Natural killer cell (primary cell): ENCODE measurements around the gene HNRNPA1. TPM values are rescaled to one million over a fixed set of nuclear protein-coding genes. Genes with fewer than 3 reads are reported as not detected.

Experiments
- ATAC-seq, 3 donors: fragments of 150-1000 bp in 2 of 3; fragments of 200-7000 bp in 1 of 3; cut with Tn5 transposase; 1 replicate in 1 of 3; 2 replicates in 2 of 3; pipeline ENCODE4 v1.10.0; 2021; ENCODE audit warnings: mild to moderate bottlenecking in 2 of 3, moderate library complexity in 2 of 3
- DNase-seq, 2 donors: peaks; one replicate each; pipeline versions ENCODE4 v3.0.0 to v3.0.0-alpha.2; 2013 to 2021; ENCODE audit warnings: mixed read lengths in 1 of 2
- H3K27ac ChIP-seq: one replicate; pipeline ENCODE4 v1.5.1; 2013; ENCODE audit warnings: mild to moderate bottlenecking, low read length
- H3K27me3 ChIP-seq: one replicate; pipeline ENCODE4 v1.6.1; 2013; ENCODE audit warnings: low read length; ENCODE audit not compliant: control insufficient read depth, insufficient read depth
- H3K36me3 ChIP-seq: one replicate; pipeline ENCODE4 v1.6.1; 2013; ENCODE audit warnings: low read length; ENCODE audit not compliant: control insufficient read depth, insufficient read depth
- H3K4me1 ChIP-seq: one replicate; pipeline ENCODE4 v1.6.1; 2013; ENCODE audit warnings: low read length; ENCODE audit not compliant: control insufficient read depth, insufficient read depth
- H3K4me3 ChIP-seq: one replicate; pipeline ENCODE4 v1.5.1; 2013; ENCODE audit warnings: low read length
- H3K9me3 ChIP-seq: one replicate; pipeline ENCODE4 v1.6.1; 2013; ENCODE audit warnings: low read length; ENCODE audit not compliant: control insufficient read depth, insufficient read depth
- H3K27ac Mint-ChIP-seq, 2 donors: one replicate each; pipeline ENCODE4 v1.8.0; 2022; ENCODE audit warnings: mild to moderate bottlenecking in 2 of 2, mixed read lengths in 2 of 2, moderate library complexity in 1 of 2
- H3K27me3 Mint-ChIP-seq, 2 donors: one replicate each; pipeline ENCODE4 v1.8.0; 2022; ENCODE audit warnings: low read depth in 2 of 2, mixed read lengths in 2 of 2
- H3K36me3 Mint-ChIP-seq: one replicate; pipeline ENCODE4 v1.8.0; 2022; ENCODE audit warnings: mixed read lengths
- H3K4me1 Mint-ChIP-seq, 2 donors: one replicate each; pipeline ENCODE4 v1.8.0; 2022; ENCODE audit warnings: mixed read lengths in 2 of 2
- H3K4me3 Mint-ChIP-seq: one replicate; pipeline ENCODE4 v1.8.0; 2022; ENCODE audit warnings: mild to moderate bottlenecking, moderate library complexity, mixed read lengths
- H3K9me3 Mint-ChIP-seq, 2 donors: one replicate each; pipeline ENCODE4 v1.8.0; 2022; ENCODE audit warnings: mixed read lengths in 2 of 2
- WGBS: methylation state at CpG from one replicate; pipeline ENCODE4 v1.1.7; 2013; ENCODE audit warnings: missing lambda C conversion rate; ENCODE audit not compliant: insufficient coverage; 5-methylcytosine and 5-hydroxymethylcytosine counted together
- intact Hi-C: fragments of 100-400 bp; cut with micrococcal nuclease; formaldehyde crosslinking; loops from one replicate; pipeline ENCODE4 v1.14.2; 2022
- total RNA-seq, 4 donors: library from RNA; stranded (reverse); fragments of 120-200 nt in 1 of 4; gene quantifications; one replicate each; pipeline versions ENCODE4 v1.2.3 to v1.2.4, GENCODE V29; 2013 to 2022
- TF ChIP-seq, protein P1 (sequence below): fragments of 200-600 bp; IDR thresholded peaks from one replicate; pipeline ENCODE4 v1.8.0; 2022; ENCODE audit warnings: antibody characterized with exemption

HNRNPA1 gene
- total RNA-seq, 3 donors from 2014 or later (not counting 1 experiment from before 2014, with no cell fraction given): 1,172 to 1,525 (median 1,292) TPM

DNA sequence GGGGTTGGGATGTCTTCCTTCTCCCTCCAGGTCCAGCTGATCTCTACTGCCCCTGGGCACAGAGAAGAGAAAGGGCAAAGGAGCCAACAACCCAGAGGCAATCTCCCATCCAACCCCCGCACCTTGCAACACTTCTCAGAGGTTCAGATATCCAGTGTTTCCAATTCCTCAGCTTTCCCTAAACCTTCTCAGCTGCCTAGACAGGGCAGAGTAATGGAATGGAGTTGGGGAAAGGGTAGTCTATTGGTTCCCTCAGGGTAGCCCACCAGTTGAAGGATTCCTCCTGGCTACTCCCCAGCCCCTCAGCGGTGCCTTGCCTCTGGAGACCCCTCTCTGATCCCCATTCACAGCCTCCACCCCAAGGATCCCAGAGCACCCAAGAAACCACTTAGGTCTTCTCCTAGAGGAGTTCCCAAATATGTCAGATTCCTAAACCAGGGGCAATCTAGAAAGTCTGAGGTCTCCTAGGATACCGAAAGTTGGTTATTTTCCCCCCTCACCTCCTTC lies 19.8 kb downstream of the HNRNPA1 start:
- DNase-seq: no peak
- Mint-ChIP-seq H3K27me3 (peaks cover 6 to 16% of the 10 kb centered on the region in 2 donors), H3K4me3 (peak overlapping the region; percentile 2), H3K36me3 (no peaks in the 10 kb centered on the region), H3K9me3 (no peaks in the 10 kb centered on the region), H3K27ac (no peak overlapping the region), H3K4me1 (peaks cover 47 to 76% of the 10 kb centered on the region in 2 donors)
- Histone ChIP-seq H3K4me1 (peaks cover 41% of the 10 kb centered on the region), H3K27me3 (peaks cover 11% of the 10 kb centered on the region), H3K4me3 (no peak overlapping the region), H3K9me3 (no peaks in the 10 kb centered on the region), H3K36me3 (no peaks in the 10 kb centered on the region), H3K27ac (no peak overlapping the region)
- ATAC-seq: no peak
- TF ChIP-seq, protein P1, sequence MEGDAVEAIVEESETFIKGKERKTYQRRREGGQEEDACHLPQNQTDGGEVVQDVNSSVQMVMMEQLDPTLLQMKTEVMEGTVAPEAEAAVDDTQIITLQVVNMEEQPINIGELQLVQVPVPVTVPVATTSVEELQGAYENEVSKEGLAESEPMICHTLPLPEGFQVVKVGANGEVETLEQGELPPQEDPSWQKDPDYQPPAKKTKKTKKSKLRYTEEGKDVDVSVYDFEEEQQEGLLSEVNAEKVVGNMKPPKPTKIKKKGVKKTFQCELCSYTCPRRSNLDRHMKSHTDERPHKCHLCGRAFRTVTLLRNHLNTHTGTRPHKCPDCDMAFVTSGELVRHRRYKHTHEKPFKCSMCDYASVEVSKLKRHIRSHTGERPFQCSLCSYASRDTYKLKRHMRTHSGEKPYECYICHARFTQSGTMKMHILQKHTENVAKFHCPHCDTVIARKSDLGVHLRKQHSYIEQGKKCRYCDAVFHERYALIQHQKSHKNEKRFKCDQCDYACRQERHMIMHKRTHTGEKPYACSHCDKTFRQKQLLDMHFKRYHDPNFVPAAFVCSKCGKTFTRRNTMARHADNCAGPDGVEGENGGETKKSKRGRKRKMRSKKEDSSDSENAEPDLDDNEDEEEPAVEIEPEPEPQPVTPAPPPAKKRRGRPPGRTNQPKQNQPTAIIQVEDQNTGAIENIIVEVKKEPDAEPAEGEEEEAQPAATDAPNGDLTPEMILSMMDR: no peak
- 15% methylated on average over 2 of the region's 3 CpGs for WGBS
- intact Hi-C loops: no loop called here

DNA sequence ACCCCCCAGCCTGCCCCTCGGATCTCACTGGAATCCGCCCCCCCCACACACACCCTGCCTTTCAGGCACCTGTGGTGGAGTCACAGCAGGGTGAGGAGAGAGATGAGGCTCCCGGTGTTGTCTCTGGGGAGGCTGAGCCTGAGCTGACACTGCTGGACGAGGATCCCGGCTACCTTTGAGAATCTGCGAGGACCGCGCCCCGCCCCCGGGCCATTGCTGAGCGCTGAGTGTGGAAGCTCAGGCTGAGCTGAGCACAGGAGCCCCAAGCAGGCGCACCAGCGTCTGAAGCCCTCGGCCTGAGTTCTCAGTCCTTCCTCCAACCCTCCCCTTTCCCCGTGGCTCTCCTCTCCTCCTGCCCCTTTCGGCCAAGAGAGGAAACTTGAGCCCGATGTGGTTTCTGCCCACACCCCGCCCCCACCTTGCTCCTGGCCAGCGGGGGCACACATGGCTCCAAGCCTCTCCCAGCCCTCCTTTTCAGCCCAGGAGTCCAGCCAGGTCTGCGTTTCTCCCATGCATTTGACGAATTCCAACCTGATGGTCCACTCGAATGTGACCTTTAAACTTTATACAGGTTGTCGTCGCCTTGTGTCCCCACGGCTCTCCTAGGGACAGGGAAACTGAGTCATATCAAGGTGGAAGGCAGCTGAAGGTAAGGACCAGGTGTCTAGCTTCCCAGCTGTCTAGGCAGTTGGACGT lies 20.4 kb downstream of the HNRNPA1 start, which contains the start of gene NFE2:
TSS of gene NFE2 (minus strand) at position 284 of the 696 bp plus-strand sequence. CDS start 5,767 bp downstream, outside the sequence.
- WGBS: 10% methylated on average over 24 of the region's 26 CpGs
- Histone ChIP-seq H3K4me1 (peaks cover 43% of the 10 kb centered on the region), H3K4me3 (no peak within 1 kb of the TSS), H3K27me3 (peaks cover 11% of the 10 kb centered on the region), H3K27ac (no peak within 1 kb of the TSS), H3K36me3 (no peaks in the 10 kb centered on the region), H3K9me3 (no peaks in the 10 kb centered on the region)
- ATAC-seq (peak in 2 of 3 donors; percentile 25 to 46), DNase-seq (peak in 1 of 2 donors; percentile 53)
- Mint-ChIP-seq H3K9me3 (no peaks in the 10 kb centered on the region), H3K36me3 (no peaks in the 10 kb centered on the region), H3K4me3 (peak within 1 kb of the TSS; percentile 2), H3K27ac (peak within 1 kb of the TSS in 1 of 2 donors; percentile 38), H3K27me3 (peaks cover 6 to 16% of the 10 kb centered on the region in 2 donors), H3K4me1 (peaks cover 42 to 75% of the 10 kb centered on the region in 2 donors)
- TF ChIP-seq, protein P1: no peak
- intact Hi-C loops: no loop called here

GRCh38 chr12:54301428-54302048 lies 21.0 kb downstream of the HNRNPA1 start:
- no peak for DNase-seq
- peaks cover 6 to 16% of the 10 kb centered on the region in 2 donors for H3K27me3 Mint-ChIP-seq

More at GRCh38 chr12:54301428-54302048, 21.0 kb downstream of the HNRNPA1 start:
- Histone ChIP-seq H3K9me3 (no peaks in the 10 kb centered on the region), H3K27me3 (peaks cover 11% of the 10 kb centered on the region), H3K36me3 (no peaks in the 10 kb centered on the region), H3K4me3 (no peak overlapping the region), H3K27ac (no peak overlapping the region), H3K4me1 (peaks cover 45% of the 10 kb centered on the region)
- WGBS: 100% methylated on average over 1 of the region's 1 CpG
- no peaks in the 10 kb centered on the region for H3K9me3 Mint-ChIP-seq
- ATAC-seq: no peak
- peak overlapping the region in 1 of 2 donors; percentile 38 for H3K27ac Mint-ChIP-seq
- peak overlapping the region; percentile 58 for H3K4me3 Mint-ChIP-seq
- H3K36me3 Mint-ChIP-seq: no peaks in the 10 kb centered on the region
- intact Hi-C loops: no loop called here
- TF ChIP-seq, protein P1: no peak
- peaks cover 43 to 72% of the 10 kb centered on the region in 2 donors for H3K4me1 Mint-ChIP-seq
